Measurements from ENCODE around the gene CNFN. TPM values are rescaled to one million over a fixed set of nuclear protein-coding genes. Genes with fewer than 3 reads are reported as not detected.

Gene CNFN
- total RNA-seq, 4 donors from 2014 or later, result 2.7 TPM; not detected in 3

- in situ Hi-C loops (cut with MboI; ENCODE audit: low pct_ligation_motif_present in 1 of 4, low pct_unique_long_range_greater_than_20kb in 1 of 4, low sequenced_read_pairs in 3 of 4) (no loop called here), intact Hi-C loops (cut with DNase I; ENCODE audit: low total_unique reads) (no loop called here)
- H3K36me3 ChIP-seq, result no peaks in the 10 kb centered on the region
- H3K27ac ChIP-seq, result no peak overlapping the region
- WGBS, 2 donors (ENCODE audit: low coverage in 1 of 2), result 79% methylated on average over 12 of the region's 20 CpGs; no CpG with 5 or more reads in 1 of the 2 donors
- TF ChIP-seq POLR2A (IDR thresholded peaks at IDR 0.05), result no peak
- peaks cover 49% of the 10 kb centered on the region for H3K27me3 ChIP-seq
- DNase-seq, result no peak
- no peaks in the 10 kb centered on the region for H3K9me3 ChIP-seq
- H3K4me3 ChIP-seq, result no peak overlapping the region
- H3K4me1 ChIP-seq, result peaks cover 7 to 12% (median 10%) of the 10 kb centered on the region in 4 donors
Measured at GRCh38 chr19:42388851-42389489, 1.1 kb downstream of the CNFN start.

- TF ChIP-seq EP300 (IDR thresholded peaks at IDR 0.05; ENCODE audit: low read depth), result no peak
- peak; percentile 47 to 80 (median 54) for TF ChIP-seq CTCF (IDR thresholded peaks at IDR 0.05)
- peak in 2 of 3 donors; percentile 18 to 54 for TF ChIP-seq POLR2AphosphoS5 (IDR thresholded peaks at IDR 0.05)
- TF ChIP-seq POLR2A (IDR thresholded peaks at IDR 0.05), result peak; percentile 46
- H3K27me3 ChIP-seq, result peaks cover 56% of the 10 kb centered on the region
- H3K4me3 ChIP-seq, result peak overlapping the region; percentile 6 to 50 (median 28)
- DNase-seq, result peak; percentile 86
- WGBS, 2 donors (ENCODE audit: low coverage in 1 of 2), result 1% methylated on average over 43 of the region's 48 CpGs; no CpG with 5 or more reads in 1 of the 2 donors
- no peaks in the 10 kb centered on the region for H3K9me3 ChIP-seq
- no peaks in the 10 kb centered on the region for H3K36me3 ChIP-seq
- in situ Hi-C loops (cut with MboI; ENCODE audit: low pct_ligation_motif_present in 1 of 4, low pct_unique_long_range_greater_than_20kb in 1 of 4, low sequenced_read_pairs in 3 of 4) (no loop called here), intact Hi-C loops (cut with DNase I; ENCODE audit: low total_unique reads) (no loop called here)
- H3K4me1 ChIP-seq, result peaks cover 7 to 12% (median 10%) of the 10 kb centered on the region in 4 donors
- peak overlapping the region; percentile 68 to 77 (median 74) for H3K27ac ChIP-seq
Measured at GRCh38 chr19:42386974-42387707, 3.0 kb downstream of the CNFN start.

- H3K27me3 ChIP-seq, result peaks cover 29% of the 10 kb centered on the region
- intact Hi-C loops (cut with DNase I; ENCODE audit: low total_unique reads), result no loop called here
- WGBS, 2 donors (ENCODE audit: low coverage in 1 of 2), result 71 to 93% methylated on average over 3 to 6 of the region's 6 CpGs
- DNase-seq, result no peak
- no peaks in the 10 kb centered on the region for H3K4me1 ChIP-seq
- no peak overlapping the region for H3K27ac ChIP-seq
- no peak for TF ChIP-seq CTCF (IDR thresholded peaks at IDR 0.05)
- TF ChIP-seq POLR2AphosphoS5 (IDR thresholded peaks at IDR 0.05), result no peak
- TF ChIP-seq POLR2A (IDR thresholded peaks at IDR 0.05), result no peak
- no peak for TF ChIP-seq EP300 (IDR thresholded peaks at IDR 0.05; ENCODE audit: low read depth)
- no peaks in the 10 kb centered on the region for H3K9me3 ChIP-seq
- no peaks in the 10 kb centered on the region for H3K36me3 ChIP-seq
- in situ Hi-C loops (cut with MboI; ENCODE audit: low pct_ligation_motif_present in 1 of 4, low pct_unique_long_range_greater_than_20kb in 1 of 4, low sequenced_read_pairs in 3 of 4), result no loop called here
- H3K4me3 ChIP-seq, result no peak overlapping the region
Measured at GRCh38 chr19:42380155-42380554, 9.9 kb downstream of the CNFN start.

- WGBS, 2 donors (ENCODE audit: low coverage in 1 of 2), result 63 to 76% methylated on average over 9 to 17 of the region's 17 CpGs
- no peak for DNase-seq
- in situ Hi-C loops (cut with MboI; ENCODE audit: low pct_ligation_motif_present in 1 of 4, low pct_unique_long_range_greater_than_20kb in 1 of 4, low sequenced_read_pairs in 3 of 4) (no loop called here), intact Hi-C loops (cut with DNase I; ENCODE audit: low total_unique reads) (no loop called here)
- H3K9me3 ChIP-seq, result no peaks in the 10 kb centered on the region
- H3K27me3 ChIP-seq, result peaks cover 26% of the 10 kb centered on the region
- no peak overlapping the region for H3K4me3 ChIP-seq
- no peaks in the 10 kb centered on the region for H3K36me3 ChIP-seq
- H3K27ac ChIP-seq, result no peak overlapping the region
- no peaks in the 10 kb centered on the region for H3K4me1 ChIP-seq
- TF ChIP-seq CTCF (IDR thresholded peaks at IDR 0.05) (no peak), POLR2A (IDR thresholded peaks at IDR 0.05) (no peak), EP300 (IDR thresholded peaks at IDR 0.05; ENCODE audit: low read depth) (no peak), POLR2AphosphoS5 (IDR thresholded peaks at IDR 0.05) (no peak)
Measured at GRCh38 chr19:42378225-42379215, 11.6 kb downstream of the CNFN start.

Data from transverse colon (tissue), 4 donors.